Stimulated activated CD8-positive, alpha-beta memory T cell treated with anti-CD3 and anti-CD28 coated beads, Interleukin-15, amount 100 ng/mL, for 1 hour (primary cell): ENCODE results near the gene SORBS1.

Experiments
- DNase-seq: peaks from one replicate; pipeline ENCODE4 v3.0.0-alpha.2; 2020; ENCODE audit warnings: low read depth

The SORBS1 gene

DNA sequence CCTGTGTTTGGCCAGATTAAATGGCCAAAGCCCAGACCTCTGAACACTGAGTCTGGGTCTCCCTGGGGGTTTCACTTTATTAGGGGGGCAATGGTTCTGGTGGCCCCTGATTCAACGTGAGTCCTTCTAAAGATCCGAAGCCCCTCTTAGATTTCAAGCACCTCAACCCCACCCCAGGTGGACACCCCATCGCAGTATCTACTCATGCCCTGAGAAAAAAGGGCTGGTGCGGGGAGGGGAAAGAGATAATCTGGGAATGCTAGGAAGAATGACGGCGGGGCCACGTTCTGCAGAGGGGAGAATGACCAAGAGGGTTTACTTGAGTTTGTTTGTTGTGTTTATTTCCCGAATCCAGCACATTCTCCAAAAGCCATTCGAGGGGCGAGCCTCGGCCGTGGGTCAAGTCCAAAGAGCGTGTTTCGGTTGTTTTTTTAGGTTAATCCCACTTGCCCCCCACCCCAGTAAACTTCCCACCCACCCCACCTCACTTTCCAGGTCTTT is 271.2 kb downstream of the SORBS1 start:
- no peak for DNase-seq

DNA sequence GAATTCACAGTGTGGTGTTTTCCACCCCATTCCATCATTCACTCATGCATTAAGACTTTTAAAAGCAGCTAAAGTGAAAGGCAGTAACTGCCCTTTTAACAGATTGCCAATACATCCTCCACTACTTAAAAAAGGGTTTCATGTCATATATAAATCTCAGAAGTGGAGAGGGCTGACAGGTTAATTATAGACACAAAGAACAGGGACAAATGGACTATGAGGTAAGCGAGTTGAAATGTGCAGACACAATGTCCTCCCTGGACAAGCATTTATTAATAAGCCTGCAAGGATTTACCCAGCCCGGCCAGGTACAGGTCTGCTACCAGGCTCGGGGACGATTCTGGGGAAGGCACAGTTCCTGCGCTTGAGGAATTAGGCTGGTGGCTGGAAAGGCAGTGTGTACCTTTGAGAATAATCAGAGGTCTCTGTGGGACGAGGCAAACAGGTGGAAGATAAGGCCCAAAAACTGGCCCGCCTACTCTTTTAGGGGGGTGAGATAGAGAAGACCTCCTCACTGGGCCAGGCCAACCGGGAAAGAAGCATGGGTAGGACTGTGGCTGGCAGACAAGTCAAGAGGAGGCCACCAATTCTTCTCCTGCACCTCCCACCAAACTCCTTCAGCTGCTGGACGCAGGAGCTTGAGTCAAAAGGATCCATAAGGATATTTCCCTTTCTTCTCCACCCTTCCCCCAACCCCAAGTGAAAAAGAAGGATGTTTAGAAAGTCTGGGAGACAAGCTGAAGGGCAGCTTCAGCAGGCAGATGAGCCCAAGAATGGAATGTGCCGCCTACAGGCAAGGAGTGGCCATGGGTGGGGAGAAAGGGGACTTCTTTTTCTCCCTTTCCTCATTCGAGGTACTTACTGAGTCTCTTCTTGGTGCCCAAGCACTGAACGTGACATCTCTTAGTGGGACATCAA is 271.9 kb downstream of the SORBS1 start:
- DNase-seq = no peak

DNA sequence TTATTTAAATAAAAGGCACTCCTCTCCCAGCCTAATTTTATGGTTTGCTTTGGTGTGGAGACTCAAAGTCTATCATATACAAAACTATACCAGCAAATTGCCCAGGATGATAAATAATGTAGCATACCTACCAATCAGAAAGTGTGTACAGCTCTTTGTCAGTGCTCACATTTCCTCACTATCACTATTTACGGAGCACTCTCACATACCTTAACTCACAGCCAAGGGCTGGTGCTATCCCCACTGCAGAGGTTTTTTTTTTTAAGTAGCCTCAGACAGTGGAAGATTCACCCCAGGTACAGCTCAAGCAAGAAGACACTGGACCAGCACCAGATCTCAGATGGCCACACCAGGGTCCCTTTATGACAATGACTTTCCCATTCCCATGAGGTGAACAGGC is 272.9 kb downstream of the SORBS1 start:
- no peak for DNase-seq

DNA sequence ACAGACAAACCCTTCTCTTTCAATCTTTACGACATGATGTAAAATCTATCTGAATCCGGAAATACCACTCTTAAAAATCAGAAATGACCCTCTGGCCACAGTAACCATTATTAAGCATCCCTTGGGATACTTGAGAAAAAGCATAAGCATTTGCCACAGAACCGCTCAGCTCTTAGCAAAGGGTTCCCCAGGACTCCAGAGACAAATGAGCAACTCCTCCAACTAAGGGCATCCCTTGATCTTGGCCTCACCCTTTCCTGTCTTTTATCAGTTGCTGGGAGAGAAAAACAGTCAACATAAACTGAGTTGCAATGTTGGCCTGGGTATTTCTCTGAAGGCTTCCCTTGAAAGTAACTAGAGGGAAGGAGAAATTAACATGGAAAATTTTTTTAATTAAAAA is 273.9 kb downstream of the SORBS1 start:
- DNase-seq = no peak

DNA sequence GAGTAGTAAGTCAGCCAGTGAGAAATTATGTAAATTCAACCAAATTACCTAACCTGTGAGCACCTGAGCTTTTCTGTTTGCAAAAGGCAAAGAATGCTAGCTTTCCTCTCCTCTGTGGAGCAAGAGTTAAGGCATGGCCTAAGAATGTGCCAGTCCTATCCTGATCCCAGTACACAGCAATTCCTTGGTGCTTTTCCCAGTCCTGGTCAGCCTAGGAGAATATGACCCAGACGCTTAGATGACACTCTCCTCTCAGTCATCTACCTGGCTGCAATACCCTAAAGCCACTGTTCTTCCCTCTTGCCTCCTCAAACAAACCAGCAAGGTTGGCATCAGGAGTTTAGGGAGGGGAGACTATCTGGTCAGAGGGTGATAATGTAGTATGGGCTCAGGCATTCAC is 274.5 kb downstream of the SORBS1 start:
- DNase-seq = no peak

DNA sequence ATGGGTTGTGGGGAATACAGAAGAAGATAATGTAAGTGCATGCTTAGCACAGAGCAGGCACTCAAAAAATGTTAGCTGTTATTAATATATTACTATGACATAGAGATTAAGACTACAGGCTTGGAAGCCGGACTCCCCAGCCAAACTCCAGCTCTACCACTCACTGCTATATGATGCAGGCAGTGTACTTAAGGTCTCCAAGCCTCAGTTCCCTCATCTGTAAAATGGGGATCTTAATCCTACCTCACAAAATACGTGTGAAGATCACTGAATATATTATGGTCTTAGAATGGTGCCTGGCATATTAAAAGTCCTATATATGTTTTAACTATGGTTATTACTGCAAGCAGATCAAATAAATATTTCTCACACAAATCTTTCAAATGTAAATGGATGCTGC is 275.6 kb downstream of the SORBS1 start:
- DNase-seq = no peak

DNA sequence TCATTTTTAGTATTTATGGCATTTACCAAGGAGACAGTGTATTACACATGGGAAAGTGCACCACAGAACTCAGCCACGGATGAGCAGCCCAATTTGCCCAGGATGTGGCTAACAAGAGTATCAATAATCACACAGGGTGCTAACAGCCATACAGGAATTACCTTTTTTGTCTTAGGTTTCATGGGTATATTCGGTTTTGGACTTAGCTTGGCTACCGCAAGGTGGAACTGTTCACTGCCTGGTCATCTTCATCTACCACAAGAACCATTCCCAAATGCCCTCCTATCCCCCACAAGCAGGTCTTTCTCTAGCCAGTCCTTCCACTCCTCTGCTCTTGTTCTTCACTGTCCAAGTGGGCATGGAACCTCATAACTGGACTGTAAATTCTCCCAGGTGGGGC is 276.4 kb downstream of the SORBS1 start:
- DNase-seq = no peak

DNA sequence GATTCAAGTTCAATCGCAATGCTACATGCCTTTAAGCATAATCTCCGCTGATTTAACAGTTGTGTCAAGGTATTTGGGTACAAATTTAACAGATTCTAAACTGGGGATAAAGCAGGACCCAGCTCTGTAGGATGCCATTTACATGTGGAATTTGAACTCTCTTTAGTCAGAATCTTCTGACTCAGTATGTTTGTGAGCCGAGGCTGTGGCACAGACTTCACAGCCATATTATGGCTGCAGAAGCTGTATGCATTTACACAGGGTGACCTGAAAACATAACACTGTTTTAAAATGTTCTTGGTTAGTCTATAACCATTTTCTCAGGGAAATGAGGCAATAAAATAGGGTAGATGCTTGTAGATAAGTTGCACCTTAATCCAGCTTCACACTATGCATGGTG is 279.1 kb downstream of the SORBS1 start:
- no peak for DNase-seq

DNA sequence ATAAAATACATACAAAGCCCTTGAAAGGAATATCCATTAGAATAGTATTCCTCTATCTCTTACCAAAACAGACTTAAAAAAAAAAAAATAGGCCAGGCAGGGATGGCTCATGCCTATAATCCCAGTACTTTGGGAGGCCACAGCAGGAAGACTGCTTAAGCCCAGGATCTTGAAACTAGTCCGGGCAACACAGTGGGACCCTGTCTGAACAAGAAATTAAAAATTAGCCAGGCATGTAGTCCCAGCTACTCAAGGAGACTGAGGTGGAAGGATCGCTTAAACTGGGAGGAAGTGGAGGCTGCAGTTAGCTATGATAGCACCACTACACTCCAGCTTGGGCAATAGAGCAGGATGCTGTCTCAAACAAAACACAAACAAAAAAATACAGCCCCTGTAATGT is 280.0 kb downstream of the SORBS1 start:
- no peak for DNase-seq

DNA sequence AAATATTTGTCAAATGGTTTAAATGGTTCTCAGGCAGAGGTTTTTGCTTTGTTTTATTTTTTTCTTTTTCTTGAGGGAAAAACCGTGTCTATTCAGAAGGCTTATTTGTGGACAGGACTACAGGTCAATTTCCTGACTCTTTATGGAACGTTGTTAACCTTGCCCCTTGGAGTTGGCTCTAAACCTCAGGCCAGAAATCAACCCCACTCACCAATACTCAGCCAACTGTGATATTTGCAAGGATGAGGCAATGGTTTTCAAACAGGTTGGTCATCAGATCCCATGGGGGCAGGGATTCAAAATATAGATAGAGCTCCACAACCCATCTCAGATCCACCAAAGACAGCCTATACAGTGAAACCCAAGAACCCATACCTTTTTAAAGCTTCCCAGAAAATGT is 280.5 kb downstream of the SORBS1 start:
- DNase-seq = no peak

DNA sequence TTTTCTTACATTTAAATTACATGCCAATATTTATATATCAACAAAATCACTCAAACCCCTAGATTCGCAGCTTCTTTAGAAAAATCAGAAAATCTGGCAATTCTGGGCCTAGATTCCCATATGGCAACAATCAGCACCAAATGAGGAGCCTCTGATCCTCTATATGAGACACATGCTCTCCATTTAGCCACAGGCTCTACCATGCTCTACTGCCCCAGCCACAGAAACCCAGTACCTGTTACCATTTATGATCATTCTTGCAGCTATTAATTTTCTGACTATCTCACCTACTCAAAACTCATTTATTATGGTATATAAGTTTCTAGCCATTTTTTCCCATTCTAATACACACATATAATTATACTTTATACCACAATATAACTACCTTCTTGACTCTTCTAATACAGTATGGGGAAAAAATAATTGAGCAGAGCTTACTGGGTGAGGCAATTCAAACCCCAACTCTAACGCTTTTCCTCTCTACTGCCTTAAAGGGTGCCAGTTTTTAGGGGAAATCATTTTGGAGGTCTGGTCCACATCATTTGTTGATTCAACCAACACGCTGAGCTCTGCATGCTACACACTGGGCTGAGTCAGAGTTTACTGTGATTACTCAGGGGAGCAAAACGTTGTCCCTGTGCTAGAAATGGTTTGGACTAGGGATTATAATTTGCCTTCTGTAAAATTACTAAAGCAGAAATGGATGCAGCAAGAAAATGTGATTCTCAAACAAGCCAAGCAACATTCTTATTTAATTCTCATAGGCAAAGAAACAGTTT is 281.9 kb downstream of the SORBS1 start:
- no peak for DNase-seq

DNA sequence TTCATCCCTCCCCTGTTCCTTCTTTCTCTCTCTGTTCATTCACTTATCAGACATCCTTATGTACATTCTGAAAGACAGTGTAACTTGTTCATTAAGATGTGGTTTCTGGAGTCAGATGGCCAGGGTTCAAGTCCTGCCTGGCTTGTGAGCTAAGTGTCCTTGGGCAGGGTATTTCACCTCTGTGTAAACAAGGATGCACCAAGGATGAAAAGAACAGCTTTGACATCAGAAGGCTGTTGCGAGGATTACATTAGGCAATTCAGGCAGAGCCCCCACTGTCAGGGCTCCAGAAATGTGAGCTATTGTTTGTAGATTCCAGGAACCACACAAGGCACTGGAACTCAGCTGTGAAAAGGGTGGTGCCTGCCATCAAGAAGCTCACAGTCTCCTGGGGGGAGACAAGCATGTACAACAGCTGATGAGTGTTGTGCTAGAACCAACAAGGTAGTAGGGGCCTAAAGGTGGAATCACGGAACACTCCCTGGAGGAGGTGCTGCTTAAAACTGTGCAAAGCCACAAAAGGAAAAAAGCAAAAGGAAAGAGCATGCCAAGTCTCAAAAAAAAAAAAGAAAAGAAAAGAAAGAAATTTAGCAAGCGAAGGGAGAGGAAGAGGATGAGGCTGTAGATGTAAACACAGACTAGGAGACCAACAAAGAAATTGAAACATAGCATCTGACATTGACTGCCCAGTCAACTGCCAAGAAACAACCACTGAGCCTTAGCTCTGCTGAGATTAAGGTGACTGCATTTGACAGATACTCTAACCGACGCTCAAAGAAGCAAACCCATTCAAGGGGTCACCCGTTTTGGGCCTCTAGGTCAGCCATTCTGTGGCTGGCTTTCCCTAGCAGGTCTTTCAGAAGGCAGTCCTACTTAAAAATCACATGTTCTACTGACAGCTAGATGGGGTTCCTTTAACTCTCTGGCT is 282.8 kb downstream of the SORBS1 start:
- DNase-seq = no peak

DNA sequence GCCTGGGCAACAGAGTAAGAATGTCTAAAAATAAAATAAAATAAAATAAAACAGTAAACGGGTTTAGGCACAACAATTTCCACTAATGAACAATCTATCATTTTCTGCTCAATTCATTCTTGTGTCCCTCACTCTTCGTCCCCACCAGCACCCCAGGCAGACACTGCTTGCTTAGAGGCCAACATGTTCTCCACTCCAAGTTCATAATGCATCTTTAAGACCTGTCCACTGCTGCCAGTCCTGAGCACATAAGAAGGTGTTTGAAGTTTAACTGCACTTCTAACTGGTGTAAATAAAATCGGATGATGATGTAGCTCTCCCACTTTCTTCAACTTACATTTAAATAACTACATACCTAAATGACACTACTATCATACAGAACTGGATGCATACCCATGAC is 283.6 kb downstream of the SORBS1 start:
- no peak for DNase-seq

DNA sequence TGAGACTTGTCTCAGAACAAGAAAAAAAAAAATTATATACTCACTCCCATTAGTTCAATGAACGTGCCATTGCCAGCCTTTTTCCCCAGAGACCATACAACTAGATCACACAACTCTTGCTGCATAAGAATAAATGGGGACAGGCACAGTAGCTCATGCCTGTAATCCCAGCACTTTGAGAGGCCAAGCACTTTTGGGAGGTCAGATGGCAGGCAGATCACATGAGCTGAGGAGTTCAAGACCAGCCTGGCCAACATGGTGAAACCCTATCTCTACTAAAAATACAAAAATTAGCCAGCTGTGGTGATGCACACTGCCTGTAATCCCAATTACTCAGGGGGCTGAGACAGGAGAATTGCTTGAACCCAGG is 284.0 kb downstream of the SORBS1 start:
- no peak for DNase-seq

DNA sequence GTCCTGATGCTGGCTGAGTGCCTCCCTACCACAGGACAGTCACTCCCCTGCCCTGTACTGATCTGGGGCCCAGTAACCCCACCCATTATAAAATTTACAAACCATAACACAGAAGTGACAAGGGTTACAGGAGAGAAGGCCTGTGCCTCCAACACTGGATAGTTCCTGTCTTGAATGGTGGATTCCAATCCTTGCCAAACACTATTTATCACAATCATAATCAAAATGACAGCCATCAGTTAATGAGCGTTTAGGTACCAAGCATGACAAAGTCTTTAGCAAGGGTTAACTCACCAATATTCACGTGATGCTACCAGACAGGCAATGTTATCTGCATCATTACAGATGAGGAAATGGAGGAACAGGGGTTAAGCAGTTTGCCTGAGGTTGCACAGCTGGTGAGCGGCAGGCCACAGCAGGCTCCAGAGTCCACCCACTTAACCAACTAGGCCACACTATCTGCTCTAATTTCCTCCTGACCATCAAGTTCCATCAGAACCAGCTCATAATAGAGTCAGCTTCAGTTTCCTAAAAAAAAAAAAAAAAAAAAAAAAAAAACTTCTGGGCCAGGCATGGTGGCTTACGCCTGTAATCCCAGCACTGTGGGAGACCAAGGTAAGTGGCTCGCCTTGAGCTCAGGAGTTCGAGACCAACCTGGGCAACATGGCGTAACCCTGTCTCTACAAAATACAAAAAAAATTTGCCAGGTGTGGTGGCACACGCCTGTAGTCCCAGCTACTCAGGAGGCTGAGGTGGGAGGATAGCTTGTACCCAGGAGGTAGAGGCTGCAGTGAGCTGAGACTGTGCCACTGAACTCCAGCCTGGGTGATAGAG is 284.6 kb downstream of the SORBS1 start:
- no peak for DNase-seq

DNA sequence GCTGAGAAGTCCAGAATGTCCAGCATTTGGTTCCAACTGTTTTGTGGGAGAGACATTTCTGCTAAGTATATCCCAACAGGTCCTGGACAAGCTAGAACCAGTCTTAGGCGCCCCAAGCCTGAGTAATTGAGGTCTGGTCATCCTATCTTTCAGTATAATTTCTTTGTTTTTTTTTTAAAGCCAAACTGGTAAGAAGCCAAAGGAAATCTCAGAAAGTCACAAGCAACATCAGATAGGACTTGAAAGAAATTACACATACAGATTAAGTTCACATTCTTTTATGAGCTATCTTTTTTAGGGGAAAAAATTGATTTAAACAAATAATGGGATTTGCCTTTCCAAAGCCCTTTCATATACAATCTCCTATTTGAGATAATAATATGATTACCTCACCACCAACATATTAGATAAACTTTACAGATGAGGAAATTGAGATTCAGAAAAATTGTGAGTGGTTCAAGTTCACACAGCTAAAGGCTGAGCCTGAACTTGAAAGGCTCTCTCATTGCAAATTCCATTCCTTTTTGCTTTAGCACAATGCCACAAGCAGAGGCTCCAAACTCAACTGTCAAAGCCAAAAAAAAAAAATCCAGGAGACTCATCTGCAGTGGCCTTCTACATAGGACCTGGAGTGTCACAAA is 285.3 kb downstream of the SORBS1 start:
- DNase-seq = no peak

DNA sequence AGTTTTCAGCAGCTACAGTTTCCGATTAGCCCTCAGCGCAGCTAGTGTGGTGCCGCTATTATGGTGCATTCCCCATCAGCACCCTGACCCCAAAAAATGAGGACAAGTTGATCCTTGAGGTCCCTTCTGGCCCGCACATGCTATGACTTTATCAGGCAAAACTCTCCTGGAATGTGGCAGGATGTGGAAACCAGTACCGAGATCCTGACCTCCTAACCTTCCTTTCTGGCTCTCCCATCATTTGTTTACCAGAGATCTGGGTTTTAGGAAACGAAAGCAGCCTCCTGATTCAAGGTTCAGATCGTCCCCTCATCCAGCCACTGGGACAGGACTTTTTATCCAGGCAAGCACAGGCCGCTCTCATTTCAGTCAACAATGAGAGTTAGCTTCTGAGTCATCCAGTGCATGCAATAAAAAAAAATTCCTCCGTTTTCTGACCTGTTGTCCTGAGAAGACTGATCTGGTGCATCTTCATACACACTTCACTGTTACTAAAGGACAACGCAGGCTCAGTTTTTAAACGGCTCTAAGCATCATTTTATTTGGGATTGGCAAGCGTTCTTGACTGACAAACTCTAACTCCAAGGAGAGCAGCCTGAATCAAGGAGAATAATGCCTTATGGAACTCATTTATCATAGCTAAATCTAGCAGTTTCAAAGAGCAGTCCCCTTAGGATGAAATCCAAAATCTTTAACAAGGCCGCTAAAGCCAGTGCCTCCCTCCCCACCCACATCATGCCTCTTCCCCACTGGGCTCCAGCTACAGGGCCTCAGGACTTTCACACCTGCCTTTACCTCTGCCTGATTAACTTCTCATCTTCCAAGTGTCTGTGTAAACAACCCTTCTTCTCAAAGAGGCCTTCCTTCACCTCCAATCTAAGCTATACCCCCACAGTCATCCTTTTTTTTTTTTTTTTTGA is 287.5 kb downstream of the SORBS1 start:
- DNase-seq = no peak

DNA sequence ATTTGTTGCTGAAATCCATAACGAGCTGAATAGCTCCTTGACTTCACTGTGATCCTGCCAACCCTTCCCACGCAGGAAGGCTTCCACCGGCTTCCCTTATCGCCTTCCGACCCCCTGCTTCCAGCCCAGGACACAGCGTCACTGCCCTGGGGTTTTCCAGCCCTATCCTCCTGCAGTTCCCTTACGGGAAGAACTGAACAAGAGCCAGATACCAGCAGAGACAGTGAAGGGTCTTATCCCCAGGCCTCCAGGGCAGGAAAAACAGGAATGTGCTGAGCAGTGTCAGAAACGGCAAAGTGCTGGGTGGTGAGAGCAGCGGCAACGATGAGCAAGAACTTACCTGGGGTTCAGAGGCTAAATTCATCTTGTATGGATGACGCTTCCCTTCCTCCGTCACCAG is 292.7 kb downstream of the SORBS1 start:
- DNase-seq = no peak

DNA sequence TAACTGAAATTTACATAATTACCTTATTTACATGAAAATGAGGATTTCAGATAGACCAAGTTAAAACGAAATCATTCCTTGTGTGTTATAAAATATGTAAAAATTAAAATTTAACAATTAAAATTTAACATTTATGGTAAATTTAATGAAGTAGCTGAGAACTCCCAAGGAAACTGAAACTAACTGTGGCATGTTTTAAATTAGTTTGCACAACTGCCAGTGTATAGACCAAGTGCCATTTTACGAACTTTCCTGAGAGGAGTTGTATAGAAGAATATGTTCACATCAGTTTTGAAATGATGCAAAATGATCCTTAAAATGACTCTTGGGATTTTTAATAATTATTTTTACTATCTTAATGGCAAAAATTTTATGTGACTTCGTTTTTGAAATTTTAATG is 293.9 kb downstream of the SORBS1 start:
- no peak for DNase-seq

DNA sequence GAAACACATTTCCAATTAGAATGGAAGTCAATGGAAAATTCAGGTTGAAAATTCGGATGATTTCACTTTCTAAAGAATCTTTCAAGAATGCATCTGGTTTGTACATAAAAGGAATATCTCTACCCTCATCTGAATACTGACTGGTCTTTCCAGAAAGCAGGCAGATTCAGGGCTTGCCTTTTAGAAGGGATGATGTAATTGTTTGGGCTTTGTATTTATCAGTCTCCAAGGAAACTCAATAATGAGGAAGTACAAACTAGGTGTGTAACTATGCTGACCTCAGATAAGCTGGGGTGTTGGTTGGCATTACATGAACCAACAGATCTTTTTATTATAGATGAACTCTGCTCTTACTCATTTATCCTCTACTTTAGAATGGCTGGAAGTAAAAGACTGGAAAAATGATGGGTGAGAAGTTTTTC is 294.5 kb downstream of the SORBS1 start:
- no peak for DNase-seq
